K562 (cell line): ENCODE measurements around the gene DBI. TPM values are rescaled to one million over a fixed set of nuclear protein-coding genes. Genes with fewer than 3 reads are reported as not detected.

Source experiments
- ATF7 ChIP-seq: fragments of 450-650 bp; IDR thresholded peaks from 2 replicates; pipeline ENCODE4 v1.7.1; 2014; ENCODE audit warnings: mild to moderate bottlenecking, moderate library complexity
- BRD9 ChIP-seq: fragments of 450-650 bp; IDR thresholded peaks from 2 replicates; pipeline ENCODE4 v1.6.1; 2018; ENCODE audit warnings: low read depth; ENCODE audit not compliant: partially characterized antibody
- CTBP1 ChIP-seq: fragments of 450-650 bp; IDR thresholded peaks from 2 replicates; pipeline ENCODE4 v1.6.1; 2016; ENCODE audit warnings: borderline replicate concordance
- E2F3 ChIP-seq: fragments of 250-450 bp; sonication (Bioruptor Pico); IDR thresholded peaks from 2 replicates; pipeline ENCODE4 v1.4.0; 2020; ENCODE audit warnings: mild to moderate bottlenecking
- EGR1 ChIP-seq: fragments of 450-650 bp; conservative IDR thresholded peaks from 2 replicates; pipeline ENCODE4 v1.6.1; 2017; ENCODE audit warnings: mild to moderate bottlenecking
- ELF2 ChIP-seq: fragments of 250-450 bp; sonication (Bioruptor Pico); IDR thresholded peaks from 2 replicates; pipeline ENCODE4 v1.5.0; 2021; ENCODE audit warnings: mild to moderate bottlenecking
- ETV1 ChIP-seq: fragments of 450-650 bp; conservative IDR thresholded peaks from 2 replicates; pipeline ENCODE4 v1.6.1; 2016; ENCODE audit warnings: missing genetic modification characterization, control low read depth, low read depth, missing compliant biosample characterization
- FOXA1 ChIP-seq: fragments of 450-650 bp; IDR thresholded peaks from 2 replicates; pipeline ENCODE4 v1.6.1; 2016; ENCODE audit warnings: mild to moderate bottlenecking, borderline replicate concordance
- FOXP1 ChIP-seq: sonication (generic); formaldehyde crosslinking; IDR thresholded peaks from 2 replicates; pipeline ENCODE4 v1.8.0; 2022; ENCODE audit warnings: mild to moderate bottlenecking, missing genetic modification reagents
- HMGN3 ChIP-seq: IDR thresholded peaks from 2 replicates; pipeline ENCODE4 v1.6.1; 2011; ENCODE audit warnings: borderline replicate concordance, low read depth, mild to moderate bottlenecking, mixed read lengths, low read length; ENCODE audit not compliant: insufficient read length; ENCODE audit errors: extremely low read depth
- JUN ChIP-seq, 2 experiments: sonication (generic) in 1 of 2; formaldehyde crosslinking in 1 of 2; IDR thresholded peaks; 2 replicates each; pipeline versions ENCODE4 v1.6.1 to v1.8.0; 2012 to 2022; ENCODE audit warnings: borderline replicate concordance in 2 of 2, mild to moderate bottlenecking in 2 of 2, improper control_type of control experiment in 1 of 2, low read depth in 1 of 2, low read length in 1 of 2, missing genetic modification reagents in 1 of 2
- MTA1 ChIP-seq: fragments of 450-650 bp; IDR thresholded peaks from 2 replicates; pipeline ENCODE4 v1.6.1; 2017; ENCODE audit warnings: borderline replicate concordance
- RAD51 ChIP-seq: fragments of 450-650 bp; IDR thresholded peaks from 2 replicates; pipeline ENCODE4 v1.7.1; 2016; ENCODE audit warnings: low read depth, mild to moderate bottlenecking, borderline replicate concordance
- RBM34 ChIP-seq: fragments of 200-400 bp; formaldehyde crosslinking; IDR thresholded peaks from 2 replicates; pipeline ENCODE4 v1.6.1; 2018; ENCODE audit warnings: low read length, borderline replicate concordance; ENCODE audit not compliant: insufficient read depth
- SIN3A ChIP-seq, 2 experiments: fragments of 150-350 bp in 1 of 2; IDR thresholded peaks; 2 replicates each; pipeline ENCODE4 v1.6.1; 2011 to 2016; ENCODE audit warnings: borderline replicate concordance in 2 of 2, low read depth in 2 of 2, low read length in 2 of 2, mild to moderate bottlenecking in 2 of 2, moderate library complexity in 2 of 2; ENCODE audit not compliant: control insufficient read depth in 1 of 2
- SREBF1 ChIP-seq: fragments of 150-350 bp; IDR thresholded peaks from 2 replicates; pipeline ENCODE4 v1.6.1; 2014; ENCODE audit warnings: antibody characterized with exemption, low read depth, low read length, borderline replicate concordance
- USF2 ChIP-seq: sonication (generic); formaldehyde crosslinking; IDR thresholded peaks from 2 replicates; pipeline ENCODE4 v1.5.0; 2020; ENCODE audit warnings: missing genetic modification reagents
- ZNF274 ChIP-seq: IDR thresholded peaks from 2 replicates; pipeline ENCODE4 v1.6.1; 2011; ENCODE audit warnings: low read depth, mild to moderate bottlenecking, low read length, moderate library complexity, borderline replicate concordance
- polyA plus RNA-seq, 8 experiments: library from polyadenylated mRNA; depleted of rRNA in 4 of 8; stranded (reverse) in 5 of 8; unstranded in 3 of 8; fragments of >200 nt; fragmentation: Nextera tagmentation in 2 of 8; fragmentation: Illumina TruSeq in 1 of 8; extraction: Ambion mirVana in 2 of 8; extraction: Trizol in 1 of 8; gene quantifications; 2 replicates each; pipeline versions ENCODE4 v1.2.1 to v1.2.3, GENCODE V29; 2011 to 2014; ENCODE audit warnings: inconsistent platforms in 1 of 8, missing spikeins in 1 of 8
- total RNA-seq, 7 experiments: library from RNA; depleted of rRNA in 6 of 7; stranded (reverse); fragments of >200 nt in 6 of 7; fragmentation: Illumina TruSeq in 2 of 7; extraction: Trizol in 2 of 7; gene quantifications; 2 replicates each; pipeline versions ENCODE4 v1.2.1 to v1.2.3, GENCODE V29; 2011 to 2021; ENCODE audit warnings: low replicate concordance in 1 of 7
- TF ChIP-seq, protein P1 (sequence below): fragments of 250-450 bp; sonication (Bioruptor Pico); IDR thresholded peaks from 2 replicates; pipeline ENCODE4 v1.4.0; 2020; ENCODE audit warnings: mild to moderate bottlenecking
- TF ChIP-seq, protein P2 (sequence below): sonication (generic); formaldehyde crosslinking; IDR thresholded peaks from 2 replicates; pipeline ENCODE4 v1.8.1; 2023; ENCODE audit warnings: mild to moderate bottlenecking, missing genetic modification reagents

Gene DBI
- total and polyA plus RNA-seq, 9 of the 15 experiments (the other 6 are each of a cell fraction or from before 2014, with no cell fraction given), result 55.8 to 443 (median 194) TPM

GRCh38 chr2:119366649-119367471 lies at the start of gene DBI, which contains the start of gene C2orf76 (continued):
- no peak for TF ChIP-seq ZNF274
- TF ChIP-seq, protein P1, sequence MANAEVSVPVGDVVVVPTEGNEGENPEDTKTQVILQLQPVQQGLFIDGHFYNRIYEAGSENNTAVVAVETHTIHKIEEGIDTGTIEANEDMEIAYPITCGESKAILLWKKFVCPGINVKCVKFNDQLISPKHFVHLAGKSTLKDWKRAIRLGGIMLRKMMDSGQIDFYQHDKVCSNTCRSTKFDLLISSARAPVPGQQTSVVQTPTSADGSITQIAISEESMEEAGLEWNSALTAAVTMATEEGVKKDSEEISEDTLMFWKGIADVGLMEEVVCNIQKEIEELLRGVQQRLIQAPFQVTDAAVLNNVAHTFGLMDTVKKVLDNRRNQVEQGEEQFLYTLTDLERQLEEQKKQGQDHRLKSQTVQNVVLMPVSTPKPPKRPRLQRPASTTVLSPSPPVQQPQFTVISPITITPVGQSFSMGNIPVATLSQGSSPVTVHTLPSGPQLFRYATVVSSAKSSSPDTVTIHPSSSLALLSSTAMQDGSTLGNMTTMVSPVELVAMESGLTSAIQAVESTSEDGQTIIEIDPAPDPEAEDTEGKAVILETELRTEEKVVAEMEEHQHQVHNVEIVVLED (CRISPR knock-in tag), result peak; percentile 72
- TF ChIP-seq USF2, result peak; percentile 96
- peak; percentile 81 for TF ChIP-seq CTBP1
- TF ChIP-seq MTA1, result no peak
- TF ChIP-seq, protein P2, sequence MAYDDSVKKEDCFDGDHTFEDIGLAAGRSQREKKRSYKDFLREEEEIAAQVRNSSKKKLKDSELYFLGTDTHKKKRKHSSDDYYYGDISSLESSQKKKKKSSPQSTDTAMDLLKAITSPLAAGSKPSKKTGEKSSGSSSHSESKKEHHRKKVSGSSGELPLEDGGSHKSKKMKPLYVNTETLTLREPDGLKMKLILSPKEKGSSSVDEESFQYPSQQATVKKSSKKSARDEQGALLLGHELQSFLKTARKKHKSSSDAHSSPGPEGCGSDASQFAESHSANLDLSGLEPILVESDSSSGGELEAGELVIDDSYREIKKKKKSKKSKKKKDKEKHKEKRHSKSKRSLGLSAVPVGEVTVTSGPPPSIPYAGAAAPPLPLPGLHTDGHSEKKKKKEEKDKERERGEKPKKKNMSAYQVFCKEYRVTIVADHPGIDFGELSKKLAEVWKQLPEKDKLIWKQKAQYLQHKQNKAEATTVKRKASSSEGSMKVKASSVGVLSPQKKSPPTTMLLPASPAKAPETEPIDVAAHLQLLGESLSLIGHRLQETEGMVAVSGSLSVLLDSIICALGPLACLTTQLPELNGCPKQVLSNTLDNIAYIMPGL, result no peak
- TF ChIP-seq ELF2 (CRISPR knock-in tag), result peak; percentile 81
- TF ChIP-seq FOXA1, result no peak
- peak; percentile 55 to 65; a peak in 2 of 4 replicates for TF ChIP-seq SIN3A (IDR thresholded peaks at IDR 0.05; ENCODE audit: borderline replicate concordance in 2 of 2, control insufficient read depth in 1 of 2, low read depth in 2 of 2, low read length in 2 of 2)
- peak; percentile 36; the same call in 1 of the 2 replicates for TF ChIP-seq JUN (IDR thresholded peaks at IDR 0.05; ENCODE audit: borderline replicate concordance, low read depth, low read length)
- TF ChIP-seq JUN (CRISPR knock-in tag; IDR thresholded peaks at IDR 0.05; ENCODE audit: borderline replicate concordance), result no peak
- peak; percentile 61 for TF ChIP-seq EGR1
- TF ChIP-seq RAD51, result peak; percentile 88
- TF ChIP-seq ATF7, result peak; percentile 76
- no peak for TF ChIP-seq BRD9
- peak; percentile 84 for TF ChIP-seq SREBF1
- TF ChIP-seq FOXP1 (CRISPR knock-in tag), result peak; percentile 24; the same call in 1 of the 2 replicates
- peak; percentile 92 for TF ChIP-seq ETV1 (tag)
- TF ChIP-seq RBM34, result no peak
- TF ChIP-seq E2F3 (CRISPR knock-in tag), result no peak
- peak; percentile 96 for TF ChIP-seq HMGN3
